ENCODE measurements around the gene ODAD3.

ODAD3 gene

GRCh38 chr19:11421371-11422098 lies 13.4 kb downstream of the ODAD3 start:
- TF ChIP-seq TAF1 (IDR thresholded peaks at IDR 0.05; ENCODE audit: borderline replicate concordance, insufficient read depth, low read length): no peak
- TF ChIP-seq, protein P1, sequence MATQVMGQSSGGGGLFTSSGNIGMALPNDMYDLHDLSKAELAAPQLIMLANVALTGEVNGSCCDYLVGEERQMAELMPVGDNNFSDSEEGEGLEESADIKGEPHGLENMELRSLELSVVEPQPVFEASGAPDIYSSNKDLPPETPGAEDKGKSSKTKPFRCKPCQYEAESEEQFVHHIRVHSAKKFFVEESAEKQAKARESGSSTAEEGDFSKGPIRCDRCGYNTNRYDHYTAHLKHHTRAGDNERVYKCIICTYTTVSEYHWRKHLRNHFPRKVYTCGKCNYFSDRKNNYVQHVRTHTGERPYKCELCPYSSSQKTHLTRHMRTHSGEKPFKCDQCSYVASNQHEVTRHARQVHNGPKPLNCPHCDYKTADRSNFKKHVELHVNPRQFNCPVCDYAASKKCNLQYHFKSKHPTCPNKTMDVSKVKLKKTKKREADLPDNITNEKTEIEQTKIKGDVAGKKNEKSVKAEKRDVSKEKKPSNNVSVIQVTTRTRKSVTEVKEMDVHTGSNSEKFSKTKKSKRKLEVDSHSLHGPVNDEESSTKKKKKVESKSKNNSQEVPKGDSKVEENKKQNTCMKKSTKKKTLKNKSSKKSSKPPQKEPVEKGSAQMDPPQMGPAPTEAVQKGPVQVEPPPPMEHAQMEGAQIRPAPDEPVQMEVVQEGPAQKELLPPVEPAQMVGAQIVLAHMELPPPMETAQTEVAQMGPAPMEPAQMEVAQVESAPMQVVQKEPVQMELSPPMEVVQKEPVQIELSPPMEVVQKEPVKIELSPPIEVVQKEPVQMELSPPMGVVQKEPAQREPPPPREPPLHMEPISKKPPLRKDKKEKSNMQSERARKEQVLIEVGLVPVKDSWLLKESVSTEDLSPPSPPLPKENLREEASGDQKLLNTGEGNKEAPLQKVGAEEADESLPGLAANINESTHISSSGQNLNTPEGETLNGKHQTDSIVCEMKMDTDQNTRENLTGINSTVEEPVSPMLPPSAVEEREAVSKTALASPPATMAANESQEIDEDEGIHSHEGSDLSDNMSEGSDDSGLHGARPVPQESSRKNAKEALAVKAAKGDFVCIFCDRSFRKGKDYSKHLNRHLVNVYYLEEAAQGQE (IDR thresholded peaks at IDR 0.05; ENCODE audit: insufficient read depth in 1 of 2, low read depth in 2 of 2, low read length in 2 of 2): no peak
- TF ChIP-seq SIN3A (IDR thresholded peaks at IDR 0.05; ENCODE audit: borderline replicate concordance, insufficient read depth, low read length): no peak
- no peak for TF ChIP-seq FOXP2 (optimal IDR thresholded peaks at IDR 0.05; ENCODE audit: borderline replicate concordance, extremely low read depth, extremely low read length, insufficient read depth)
- no peak for TF ChIP-seq POLR2AphosphoS5 (IDR thresholded peaks at IDR 0.05; ENCODE audit: low read depth, low read length)

DNA sequence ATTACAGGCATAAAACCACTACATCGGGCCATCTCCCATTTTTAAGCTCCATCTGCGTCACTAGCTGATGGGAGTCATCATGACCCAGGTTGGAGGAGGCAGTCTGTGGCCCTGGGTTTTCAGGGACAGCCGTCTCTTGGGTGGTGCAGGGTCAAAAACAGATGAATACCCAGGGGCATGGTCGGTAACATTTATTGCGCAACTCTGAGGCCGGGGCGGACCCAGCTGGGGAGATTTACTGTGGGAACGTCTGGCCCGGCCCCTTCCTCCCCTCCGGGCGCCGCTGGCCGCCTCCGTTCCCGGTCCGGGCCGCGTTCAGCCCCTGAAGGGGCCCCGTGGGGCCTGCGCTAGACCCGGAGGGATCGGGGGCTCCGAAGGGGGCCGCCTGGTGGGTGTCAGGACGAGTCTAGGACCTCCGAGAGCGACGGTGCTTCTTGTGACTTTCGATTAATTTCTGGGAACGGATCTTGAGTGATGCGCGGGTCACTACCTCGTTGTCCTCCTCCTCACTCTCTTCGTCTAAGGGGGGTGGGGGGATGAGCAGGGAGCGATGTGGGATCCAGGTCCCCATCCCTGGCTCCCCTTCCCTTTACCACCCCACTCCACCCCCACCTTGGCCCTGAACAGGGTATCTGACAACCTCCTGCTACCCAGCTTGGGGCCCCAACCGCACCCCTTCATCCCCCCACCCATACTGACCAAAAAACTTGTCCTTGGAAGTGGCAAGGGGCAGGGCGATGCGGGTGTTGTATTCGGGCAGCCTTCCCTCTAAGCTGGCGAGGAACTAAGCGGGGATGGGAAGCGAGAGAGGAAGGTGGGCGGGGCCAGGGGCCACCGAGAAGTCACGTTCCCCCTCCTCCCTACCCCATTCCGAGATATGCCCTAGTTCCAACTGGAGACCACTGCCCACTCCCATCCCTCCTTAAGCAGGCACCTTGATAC lies 14.2 kb downstream of the ODAD3 start:
- no peak for TF ChIP-seq FOXP2 (optimal IDR thresholded peaks at IDR 0.05; ENCODE audit: borderline replicate concordance, extremely low read depth, extremely low read length, insufficient read depth)

DNA sequence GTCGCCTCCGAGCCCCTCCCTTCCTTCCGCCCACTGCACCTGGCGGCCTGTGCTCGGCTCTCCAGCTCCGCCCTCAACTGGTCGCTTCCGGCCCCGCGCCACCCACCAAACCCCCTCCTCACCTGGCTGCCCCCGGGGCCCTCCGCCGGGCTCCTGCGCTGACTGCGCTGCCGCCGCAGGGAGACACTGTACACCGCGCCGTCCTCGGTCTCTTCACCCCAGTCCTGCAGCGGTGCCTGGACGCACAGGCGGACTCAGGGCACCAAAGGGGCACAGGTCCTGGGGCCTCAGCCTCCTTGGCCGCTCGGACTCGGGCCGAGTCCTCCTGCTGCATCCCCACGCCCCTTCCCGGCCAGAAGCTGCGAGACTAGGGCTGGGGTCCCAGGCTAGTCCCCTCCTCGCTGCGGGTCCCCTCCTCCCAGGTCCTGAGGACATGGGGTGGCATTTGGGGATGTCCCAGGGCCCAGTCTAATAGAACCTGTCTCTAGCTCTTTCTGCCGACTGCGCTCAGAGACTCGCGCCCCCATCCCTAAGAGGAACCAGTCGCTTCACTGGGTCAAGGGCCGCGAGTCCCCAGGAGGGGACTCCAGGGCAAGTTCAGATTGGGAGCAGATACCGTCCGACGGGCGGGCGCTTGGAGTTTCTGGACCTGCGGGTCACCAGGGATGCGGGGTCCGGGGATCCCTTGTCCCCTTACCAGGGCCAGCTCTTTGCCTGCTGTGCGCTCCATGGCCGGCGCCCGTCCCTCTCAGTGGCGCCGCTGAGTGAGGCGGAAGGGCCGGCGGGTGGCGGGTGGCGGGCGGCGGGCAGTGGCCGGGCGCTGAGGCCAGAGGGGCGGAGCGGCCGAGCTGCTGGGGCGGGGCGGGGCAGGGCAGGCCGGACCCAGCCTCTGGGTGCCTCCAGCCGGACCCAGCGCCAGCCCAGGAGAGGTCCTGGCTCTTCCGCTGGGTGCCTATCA lies 16.1 kb downstream of the ODAD3 start, which contains the start of gene RGL3:
RGL3 (minus strand) TSS at position 766 of the 958 bp plus-strand sequence; CDS start at position 730, 36 bp downstream.
- TF ChIP-seq, protein P1 (IDR thresholded peaks at IDR 0.05; ENCODE audit: insufficient read depth in 1 of 2, low read depth in 2 of 2, low read length in 2 of 2): no peak
- TF ChIP-seq TAF1 (IDR thresholded peaks at IDR 0.05; ENCODE audit: borderline replicate concordance, insufficient read depth, low read length): no peak
- TF ChIP-seq POLR2AphosphoS5 (IDR thresholded peaks at IDR 0.05; ENCODE audit: low read depth, low read length): no peak
- TF ChIP-seq SIN3A (IDR thresholded peaks at IDR 0.05; ENCODE audit: borderline replicate concordance, insufficient read depth, low read length): no peak
- TF ChIP-seq FOXP2 (optimal IDR thresholded peaks at IDR 0.05; ENCODE audit: borderline replicate concordance, extremely low read depth, extremely low read length, insufficient read depth): no peak

- TF ChIP-seq FOXP2 (optimal IDR thresholded peaks at IDR 0.05; ENCODE audit: borderline replicate concordance, extremely low read depth, extremely low read length, insufficient read depth) (no peak), TAF1 (IDR thresholded peaks at IDR 0.05; ENCODE audit: borderline replicate concordance, insufficient read depth, low read length) (no peak), SIN3A (IDR thresholded peaks at IDR 0.05; ENCODE audit: borderline replicate concordance, insufficient read depth, low read length) (no peak), POLR2AphosphoS5 (IDR thresholded peaks at IDR 0.05; ENCODE audit: low read depth, low read length) (no peak)
- TF ChIP-seq, protein P1 (IDR thresholded peaks at IDR 0.05; ENCODE audit: insufficient read depth in 1 of 2, low read depth in 2 of 2, low read length in 2 of 2): no peak
Observed at GRCh38 chr19:11418094-11418548, 16.8 kb downstream of the ODAD3 start.
